Measurements from ENCODE around the gene WT1.

Gene WT1

GRCh38 chr11:32426819-32427615, 8.3 kb downstream of the WT1 start:
- CTCF ChIA-PET: interaction anchor here (0.8 to 2.7 kb wide), 4 partner anchors 9 to 16 kb away, joined by 3 to 18 read pairs (median 4); no protein-coding TSS in a partner anchor
- Histone ChIP-seq H3K27ac (ENCODE audit: insufficient read depth in 1 of 2, low read depth in 1 of 2, low read length in 2 of 2, poor library complexity in 1 of 2, severe bottlenecking in 2 of 2) (no peak overlapping the region), H3K4me3 (ENCODE audit: control insufficient read depth in 1 of 7, extremely low read depth in 1 of 7, insufficient read depth in 4 of 7, low read depth in 2 of 7, low read length in 6 of 7) (peak overlapping the region in 5 of 7 experiments; percentile 19 to 65 (median 56)), H3K9me3 (ENCODE audit: control extremely low read depth in 1 of 5, control insufficient read depth in 4 of 5, insufficient read depth in 2 of 5, low read depth in 1 of 5, low read length in 4 of 5) (peaks cover 0 to 30% (median 3%) of the 10 kb centered on the region in 5 experiments), H3K4me1 (ENCODE audit: control extremely low read depth in 1 of 4, control insufficient read depth in 4 of 4, insufficient read depth in 4 of 4, low read length in 3 of 4) (peaks cover 16 to 77% (median 53%) of the 10 kb centered on the region in 4 experiments), H3K27me3 (replicated peaks in 2 of 5; ENCODE audit: control insufficient read depth in 4 of 5, insufficient read depth in 5 of 5, low read length in 4 of 5) (peaks cover 0 to 61% (median 28%) of the 10 kb centered on the region in 5 experiments), H3K36me3 (ENCODE audit: control insufficient read depth in 4 of 4, insufficient read depth in 4 of 4, low read length in 3 of 4) (peaks cover 0 to 24% (median 0%) of the 10 kb centered on the region in 4 experiments)
- DNase-seq: peak; percentile 96 to 98 (median 97)
- POLR2A ChIA-PET: interaction anchor here (0.6 kb wide), 1 partner anchor 159 kb away, joined by 4 read pairs; no protein-coding TSS in a partner anchor
- 3% methylated on average over 29 of the region's 59 CpGs for WGBS (ENCODE audit: insufficient coverage)

- Histone ChIP-seq H3K4me3 (ENCODE audit: control insufficient read depth in 1 of 7, extremely low read depth in 1 of 7, insufficient read depth in 4 of 7, low read depth in 2 of 7, low read length in 6 of 7) (peak overlapping the region in 3 of 7 experiments; percentile 49 to 65 (median 62)), H3K36me3 (ENCODE audit: control insufficient read depth in 4 of 4, insufficient read depth in 4 of 4, low read length in 3 of 4) (peaks cover 0 to 24% (median 0%) of the 10 kb centered on the region in 4 experiments), H3K27ac (ENCODE audit: insufficient read depth in 1 of 2, low read depth in 1 of 2, low read length in 2 of 2, poor library complexity in 1 of 2, severe bottlenecking in 2 of 2) (no peak overlapping the region), H3K4me1 (ENCODE audit: control extremely low read depth in 1 of 4, control insufficient read depth in 4 of 4, insufficient read depth in 4 of 4, low read length in 3 of 4) (peaks cover 24 to 85% (median 60%) of the 10 kb centered on the region in 4 experiments), H3K9me3 (ENCODE audit: control extremely low read depth in 1 of 5, control insufficient read depth in 4 of 5, insufficient read depth in 2 of 5, low read depth in 1 of 5, low read length in 4 of 5) (peaks cover 0 to 27% (median 2%) of the 10 kb centered on the region in 5 experiments), H3K27me3 (replicated peaks in 2 of 5; ENCODE audit: control insufficient read depth in 4 of 5, insufficient read depth in 5 of 5, low read length in 4 of 5) (peaks cover 0 to 53% (median 22%) of the 10 kb centered on the region in 5 experiments)
- WGBS (ENCODE audit: insufficient coverage): 48% methylated on average over 10 of the region's 12 CpGs
- POLR2A ChIA-PET: interaction anchor here (0.5 kb wide), 1 partner anchor 37 kb away, joined by 3 read pairs; no protein-coding TSS in a partner anchor
- no peak for DNase-seq
- CTCF ChIA-PET: interaction anchor here (0.8 to 1.8 kb wide), 5 partner anchors 9 to 40 kb away, joined by 3 to 8 read pairs (median 3); no protein-coding TSS in a partner anchor
Measured at GRCh38 chr11:32426192-32426591, 9.1 kb downstream of the WT1 start.

- no CpG with 5 or more reads among the region's 5 CpGs for WGBS (ENCODE audit: insufficient coverage)
- ChIA-PET CTCF (interaction anchor here (0.8 to 1.8 kb wide), 5 partner anchors 9 to 39 kb away, joined by 3 to 8 read pairs (median 3); no protein-coding TSS in a partner anchor), POLR2A (interaction anchor here (0.5 kb wide), 1 partner anchor 37 kb away, joined by 3 read pairs; no protein-coding TSS in a partner anchor)
Measured at GRCh38 chr11:32425761-32426160, 9.6 kb downstream of the WT1 start.

GRCh38 chr11:32422545-32422944, 12.8 kb downstream of the WT1 start:
- peak overlapping the region; percentile 79 to 92 for H3K27ac ChIP-seq (ENCODE audit: insufficient read depth in 1 of 2, low read depth in 1 of 2, low read length in 2 of 2, poor library complexity in 1 of 2, severe bottlenecking in 2 of 2)
- CTCF ChIA-PET: interaction anchor here (1.1 to 2.4 kb wide), 3 partner anchors 21 to 178 kb away, joined by 3 to 7 read pairs (median 3); no protein-coding TSS in a partner anchor
- H3K36me3 ChIP-seq (ENCODE audit: control insufficient read depth in 4 of 4, insufficient read depth in 4 of 4, low read length in 3 of 4): peaks cover 0 to 12% (median 0%) of the 10 kb centered on the region in 4 experiments

More at GRCh38 chr11:32425761-32426160, 9.6 kb downstream of the WT1 start:
- Histone ChIP-seq H3K27ac (ENCODE audit: insufficient read depth in 1 of 2, low read depth in 1 of 2, low read length in 2 of 2, poor library complexity in 1 of 2, severe bottlenecking in 2 of 2) (no peak overlapping the region), H3K4me3 (ENCODE audit: control insufficient read depth in 1 of 7, extremely low read depth in 1 of 7, insufficient read depth in 4 of 7, low read depth in 2 of 7, low read length in 6 of 7) (peak overlapping the region in 2 of 7 experiments; percentile 62 to 65), H3K9me3 (ENCODE audit: control extremely low read depth in 1 of 5, control insufficient read depth in 4 of 5, insufficient read depth in 2 of 5, low read depth in 1 of 5, low read length in 4 of 5) (peaks cover 0 to 23% (median 0%) of the 10 kb centered on the region in 5 experiments), H3K27me3 (replicated peaks in 2 of 5; ENCODE audit: control insufficient read depth in 4 of 5, insufficient read depth in 5 of 5, low read length in 4 of 5) (peaks cover 0 to 49% (median 19%) of the 10 kb centered on the region in 5 experiments), H3K4me1 (ENCODE audit: control extremely low read depth in 1 of 4, control insufficient read depth in 4 of 4, insufficient read depth in 4 of 4, low read length in 3 of 4) (peaks cover 27 to 84% (median 62%) of the 10 kb centered on the region in 4 experiments), H3K36me3 (ENCODE audit: control insufficient read depth in 4 of 4, insufficient read depth in 4 of 4, low read length in 3 of 4) (peaks cover 0 to 24% (median 0%) of the 10 kb centered on the region in 4 experiments)
- DNase-seq: peak in 2 of 3 donors; percentile 81 to 82

GRCh38 chr11:32421992-32422391, 13.3 kb downstream of the WT1 start:
- Histone ChIP-seq H3K27me3 (replicated peaks in 2 of 5; ENCODE audit: control insufficient read depth in 4 of 5, insufficient read depth in 5 of 5, low read length in 4 of 5) (peaks cover 0 to 11% (median 0%) of the 10 kb centered on the region in 5 experiments), H3K36me3 (ENCODE audit: control insufficient read depth in 4 of 4, insufficient read depth in 4 of 4, low read length in 3 of 4) (peaks cover 0 to 7% (median 0%) of the 10 kb centered on the region in 4 experiments), H3K4me1 (ENCODE audit: control extremely low read depth in 1 of 4, control insufficient read depth in 4 of 4, insufficient read depth in 4 of 4, low read length in 3 of 4) (peaks cover 27 to 91% (median 75%) of the 10 kb centered on the region in 4 experiments), H3K4me3 (ENCODE audit: control insufficient read depth in 1 of 7, extremely low read depth in 1 of 7, insufficient read depth in 4 of 7, low read depth in 2 of 7, low read length in 6 of 7) (peak overlapping the region in 4 of 7 experiments; percentile 50 to 59 (median 56)), H3K9me3 (ENCODE audit: control extremely low read depth in 1 of 5, control insufficient read depth in 4 of 5, insufficient read depth in 2 of 5, low read depth in 1 of 5, low read length in 4 of 5) (no peaks in the 10 kb centered on the region), H3K27ac (ENCODE audit: insufficient read depth in 1 of 2, low read depth in 1 of 2, low read length in 2 of 2, poor library complexity in 1 of 2, severe bottlenecking in 2 of 2) (peak overlapping the region; percentile 79 to 92)
- DNase-seq: no peak
- ChIA-PET POLR2A (interaction anchor here (0.6 to 2.6 kb wide), 3 partner anchors 15 to 39 kb away, joined by 3 to 16 read pairs (median 4); no protein-coding TSS in a partner anchor), CTCF (interaction anchor here (1.1 to 2.8 kb wide), 12 partner anchors 9 to 179 kb away, joined by 3 to 15 read pairs (median 8); partner anchors contain the start of gene WT1)
- 29% methylated on average over 1 of the region's 2 CpGs for WGBS (ENCODE audit: insufficient coverage)

More at GRCh38 chr11:32422545-32422944, 12.8 kb downstream of the WT1 start:
- Histone ChIP-seq H3K9me3 (ENCODE audit: control extremely low read depth in 1 of 5, control insufficient read depth in 4 of 5, insufficient read depth in 2 of 5, low read depth in 1 of 5, low read length in 4 of 5) (no peaks in the 10 kb centered on the region), H3K4me1 (ENCODE audit: control extremely low read depth in 1 of 4, control insufficient read depth in 4 of 4, insufficient read depth in 4 of 4, low read length in 3 of 4) (peaks cover 27 to 90% (median 74%) of the 10 kb centered on the region in 4 experiments), H3K4me3 (ENCODE audit: control insufficient read depth in 1 of 7, extremely low read depth in 1 of 7, insufficient read depth in 4 of 7, low read depth in 2 of 7, low read length in 6 of 7) (peak overlapping the region in 1 of 7 experiments; percentile 50), H3K27me3 (replicated peaks in 2 of 5; ENCODE audit: control insufficient read depth in 4 of 5, insufficient read depth in 5 of 5, low read length in 4 of 5) (peaks cover 0 to 17% (median 3%) of the 10 kb centered on the region in 5 experiments)
- WGBS (ENCODE audit: insufficient coverage): 47% methylated on average over 3 of the region's 3 CpGs
- POLR2A ChIA-PET: no interaction called here
- DNase-seq: peak in 1 of 3 donors; percentile 45

GRCh38 chr11:32420937-32421901, 14.1 kb downstream of the WT1 start:
- CTCF ChIA-PET: interaction anchor here (0.9 to 2.8 kb wide), 20 partner anchors 9 to 180 kb away, joined by 3 to 15 read pairs (median 5); partner anchors contain the start of gene WT1
- Histone ChIP-seq H3K27me3 (replicated peaks in 2 of 5; ENCODE audit: control insufficient read depth in 4 of 5, insufficient read depth in 5 of 5, low read length in 4 of 5) (peaks cover 0 to 3% (median 0%) of the 10 kb centered on the region in 5 experiments), H3K4me3 (ENCODE audit: control insufficient read depth in 1 of 7, extremely low read depth in 1 of 7, insufficient read depth in 4 of 7, low read depth in 2 of 7, low read length in 6 of 7) (peak overlapping the region in 5 of 7 experiments; percentile 4 to 59 (median 54)), H3K4me1 (ENCODE audit: control extremely low read depth in 1 of 4, control insufficient read depth in 4 of 4, insufficient read depth in 4 of 4, low read length in 3 of 4) (peaks cover 27 to 90% (median 75%) of the 10 kb centered on the region in 4 experiments), H3K9me3 (ENCODE audit: control extremely low read depth in 1 of 5, control insufficient read depth in 4 of 5, insufficient read depth in 2 of 5, low read depth in 1 of 5, low read length in 4 of 5) (no peaks in the 10 kb centered on the region), H3K36me3 (ENCODE audit: control insufficient read depth in 4 of 4, insufficient read depth in 4 of 4, low read length in 3 of 4) (peaks cover 0 to 11% (median 0%) of the 10 kb centered on the region in 4 experiments), H3K27ac (ENCODE audit: insufficient read depth in 1 of 2, low read depth in 1 of 2, low read length in 2 of 2, poor library complexity in 1 of 2, severe bottlenecking in 2 of 2) (peak overlapping the region; percentile 79 to 92)
- WGBS (ENCODE audit: insufficient coverage): 6% methylated on average over 9 of the region's 12 CpGs
- POLR2A ChIA-PET: interaction anchor here (0.6 to 2.6 kb wide), 5 partner anchors 16 to 43 kb away, joined by 3 to 16 read pairs (median 3); no protein-coding TSS in a partner anchor
- DNase-seq: peak; percentile 92 to 97 (median 96)

Data from common myeloid progenitor, CD34-positive (primary cell).